Ovary (tissue), 3 donors: Measurements from ENCODE around the gene POLR3E.

Experiments used
- CTCF ChIP-seq, 3 donors: fragments of 450-650 bp in 2 of 3; fragments of 200-600 bp in 1 of 3; IDR thresholded peaks; one replicate each; pipeline versions ENCODE4 v1.5.1 to v1.8.0; 2016 to 2022; ENCODE audit warnings: antibody characterized with exemption in 3 of 3, mild to moderate bottlenecking in 1 of 3
- POLR2A ChIP-seq: fragments of 450-650 bp; IDR thresholded peaks from one replicate; pipeline ENCODE4 v1.6.1; 2017; ENCODE audit warnings: antibody characterized with exemption, mild to moderate bottlenecking, moderate library complexity
- donor health status: DM: no; HTN: no; CAD: no.

GRCh38 chr16:22323959-22324786, 27.0 kb downstream of the POLR3E start:
- TF ChIP-seq POLR2A (no peak), CTCF (IDR thresholded peaks at IDR 0.05) (no peak)
